Neural cell (in vitro differentiated cells): Measurements from ENCODE around the gene HOMER2.

Source experiments
- EP300 ChIP-seq: fragments of 450-650 bp; conservative IDR thresholded peaks from 2 replicates; pipeline ENCODE4 v1.6.1; 2014; ENCODE audit warnings: antibody characterized with exemption, mild to moderate bottlenecking, moderate library complexity; ENCODE audit not compliant: poor library complexity, severe bottlenecking
- EZH2 ChIP-seq: fragments of 200-600, 300-800 bp; shearing (Covaris generic), sonication (generic); IDR thresholded peaks from 2 replicates; pipeline ENCODE4 v1.6.1; 2014; ENCODE audit warnings: antibody characterized with exemption, low read length, borderline replicate concordance, mild to moderate bottlenecking; ENCODE audit not compliant: insufficient read depth, poor library complexity, severe bottlenecking
- POLR2AphosphoS5 ChIP-seq: IDR thresholded peaks from 2 replicates; pipeline ENCODE4 v1.6.1; 2012
- SMC3 ChIP-seq: fragments of 450-650 bp; conservative IDR thresholded peaks from 2 replicates; pipeline ENCODE4 v1.6.1; 2014; ENCODE audit warnings: antibody characterized with exemption, mild to moderate bottlenecking, moderate library complexity; ENCODE audit not compliant: poor library complexity
- TAF1 ChIP-seq: IDR thresholded peaks from 2 replicates; pipeline ENCODE4 v1.6.1; 2012; ENCODE audit warnings: low read depth
- TF ChIP-seq, protein P1 (sequence below): fragments of 450-650 bp; IDR thresholded peaks from 2 replicates; pipeline ENCODE4 v1.5.1; 2014; ENCODE audit warnings: antibody characterized with exemption, mild to moderate bottlenecking, moderate library complexity; ENCODE audit not compliant: poor library complexity, severe bottlenecking

DNA sequence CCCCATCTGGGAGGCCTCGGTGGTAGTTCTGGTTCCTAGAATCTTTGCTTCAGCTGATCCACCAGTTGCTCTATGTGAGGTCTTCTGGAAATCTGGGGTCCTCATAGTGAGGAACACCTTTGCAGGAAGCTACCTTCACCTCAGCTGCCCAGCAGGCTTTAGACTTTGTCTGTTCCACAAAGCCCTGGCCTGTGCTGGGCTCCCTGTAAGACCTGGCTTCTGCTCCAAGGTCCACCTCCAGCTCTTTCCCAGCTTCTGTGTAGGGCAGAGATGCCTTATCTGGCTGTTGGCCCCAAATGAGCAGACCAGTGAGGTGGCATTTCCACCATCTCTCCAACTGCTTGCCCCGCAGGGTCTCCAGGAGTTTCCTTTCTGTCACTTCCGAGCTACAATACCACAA is 8.2 kb upstream of the HOMER2 start:
- no peak for TF ChIP-seq POLR2AphosphoS5
- TF ChIP-seq, protein P1, sequence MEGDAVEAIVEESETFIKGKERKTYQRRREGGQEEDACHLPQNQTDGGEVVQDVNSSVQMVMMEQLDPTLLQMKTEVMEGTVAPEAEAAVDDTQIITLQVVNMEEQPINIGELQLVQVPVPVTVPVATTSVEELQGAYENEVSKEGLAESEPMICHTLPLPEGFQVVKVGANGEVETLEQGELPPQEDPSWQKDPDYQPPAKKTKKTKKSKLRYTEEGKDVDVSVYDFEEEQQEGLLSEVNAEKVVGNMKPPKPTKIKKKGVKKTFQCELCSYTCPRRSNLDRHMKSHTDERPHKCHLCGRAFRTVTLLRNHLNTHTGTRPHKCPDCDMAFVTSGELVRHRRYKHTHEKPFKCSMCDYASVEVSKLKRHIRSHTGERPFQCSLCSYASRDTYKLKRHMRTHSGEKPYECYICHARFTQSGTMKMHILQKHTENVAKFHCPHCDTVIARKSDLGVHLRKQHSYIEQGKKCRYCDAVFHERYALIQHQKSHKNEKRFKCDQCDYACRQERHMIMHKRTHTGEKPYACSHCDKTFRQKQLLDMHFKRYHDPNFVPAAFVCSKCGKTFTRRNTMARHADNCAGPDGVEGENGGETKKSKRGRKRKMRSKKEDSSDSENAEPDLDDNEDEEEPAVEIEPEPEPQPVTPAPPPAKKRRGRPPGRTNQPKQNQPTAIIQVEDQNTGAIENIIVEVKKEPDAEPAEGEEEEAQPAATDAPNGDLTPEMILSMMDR, result no peak
- TF ChIP-seq SMC3, result no peak
- TF ChIP-seq TAF1, result no peak
- no peak for TF ChIP-seq EP300
- no peak for TF ChIP-seq EZH2
